ENCODE results near the gene YJU2.
A peak's percentile ranks its signal among the peaks of the same experiment; 100 is the strongest.

The YJU2 gene

DNA sequence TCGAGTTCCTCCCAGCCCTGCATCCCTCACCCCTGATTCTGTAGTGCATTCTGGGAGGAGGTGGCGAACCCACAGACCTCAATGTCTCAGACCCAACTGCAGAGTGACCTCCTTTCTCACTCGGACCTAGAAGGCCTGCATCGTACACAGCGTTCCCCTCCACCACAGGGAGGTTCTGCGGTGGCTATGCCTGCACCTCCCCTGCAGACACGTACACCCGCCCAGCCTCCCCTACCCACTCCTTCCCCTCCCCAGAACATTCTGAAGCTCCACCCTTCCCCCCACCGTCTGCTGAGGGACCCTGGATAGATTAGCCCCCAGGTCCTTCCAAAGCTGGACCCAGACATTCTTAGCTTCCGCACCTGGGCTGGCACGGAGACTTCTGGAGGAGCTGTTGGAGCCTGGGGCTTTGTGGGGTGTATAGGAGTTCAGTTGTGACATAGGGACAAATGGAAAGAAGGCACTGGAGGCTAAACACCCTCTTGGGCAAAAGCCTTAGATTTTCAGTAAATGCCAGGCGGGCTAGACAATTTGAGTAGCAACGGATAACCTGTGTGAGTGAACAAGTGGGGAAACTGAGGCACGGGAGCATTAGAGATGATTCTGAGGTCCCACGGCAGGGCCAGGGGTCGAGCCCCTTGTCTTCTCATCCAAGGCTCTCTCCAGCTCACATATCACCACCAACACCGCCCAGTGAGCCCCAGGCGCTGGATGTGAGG lies 57.1 kb downstream of the YJU2 start:
- H3K9me3 ChIP-seq, result no peaks in the 10 kb centered on the region
- no peak overlapping the region for H3K27ac ChIP-seq
- no peak for DNase-seq
- TF ChIP-seq, protein P1, sequence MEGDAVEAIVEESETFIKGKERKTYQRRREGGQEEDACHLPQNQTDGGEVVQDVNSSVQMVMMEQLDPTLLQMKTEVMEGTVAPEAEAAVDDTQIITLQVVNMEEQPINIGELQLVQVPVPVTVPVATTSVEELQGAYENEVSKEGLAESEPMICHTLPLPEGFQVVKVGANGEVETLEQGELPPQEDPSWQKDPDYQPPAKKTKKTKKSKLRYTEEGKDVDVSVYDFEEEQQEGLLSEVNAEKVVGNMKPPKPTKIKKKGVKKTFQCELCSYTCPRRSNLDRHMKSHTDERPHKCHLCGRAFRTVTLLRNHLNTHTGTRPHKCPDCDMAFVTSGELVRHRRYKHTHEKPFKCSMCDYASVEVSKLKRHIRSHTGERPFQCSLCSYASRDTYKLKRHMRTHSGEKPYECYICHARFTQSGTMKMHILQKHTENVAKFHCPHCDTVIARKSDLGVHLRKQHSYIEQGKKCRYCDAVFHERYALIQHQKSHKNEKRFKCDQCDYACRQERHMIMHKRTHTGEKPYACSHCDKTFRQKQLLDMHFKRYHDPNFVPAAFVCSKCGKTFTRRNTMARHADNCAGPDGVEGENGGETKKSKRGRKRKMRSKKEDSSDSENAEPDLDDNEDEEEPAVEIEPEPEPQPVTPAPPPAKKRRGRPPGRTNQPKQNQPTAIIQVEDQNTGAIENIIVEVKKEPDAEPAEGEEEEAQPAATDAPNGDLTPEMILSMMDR (IDR thresholded peaks at IDR 0.05), result no peak
- H3K4me3 ChIP-seq, result no peak overlapping the region
- H3K36me3 ChIP-seq, result no peaks in the 10 kb centered on the region
- intact Hi-C loops (cut with DNase I; ENCODE audit: low total_unique reads), result no loop called here
- peaks cover 0 to 61% of the 10 kb centered on the region in 2 donors for H3K27me3 ChIP-seq
- H3K4me1 ChIP-seq, result peaks cover 0 to 6% (median 2%) of the 10 kb centered on the region in 4 donors

DNA sequence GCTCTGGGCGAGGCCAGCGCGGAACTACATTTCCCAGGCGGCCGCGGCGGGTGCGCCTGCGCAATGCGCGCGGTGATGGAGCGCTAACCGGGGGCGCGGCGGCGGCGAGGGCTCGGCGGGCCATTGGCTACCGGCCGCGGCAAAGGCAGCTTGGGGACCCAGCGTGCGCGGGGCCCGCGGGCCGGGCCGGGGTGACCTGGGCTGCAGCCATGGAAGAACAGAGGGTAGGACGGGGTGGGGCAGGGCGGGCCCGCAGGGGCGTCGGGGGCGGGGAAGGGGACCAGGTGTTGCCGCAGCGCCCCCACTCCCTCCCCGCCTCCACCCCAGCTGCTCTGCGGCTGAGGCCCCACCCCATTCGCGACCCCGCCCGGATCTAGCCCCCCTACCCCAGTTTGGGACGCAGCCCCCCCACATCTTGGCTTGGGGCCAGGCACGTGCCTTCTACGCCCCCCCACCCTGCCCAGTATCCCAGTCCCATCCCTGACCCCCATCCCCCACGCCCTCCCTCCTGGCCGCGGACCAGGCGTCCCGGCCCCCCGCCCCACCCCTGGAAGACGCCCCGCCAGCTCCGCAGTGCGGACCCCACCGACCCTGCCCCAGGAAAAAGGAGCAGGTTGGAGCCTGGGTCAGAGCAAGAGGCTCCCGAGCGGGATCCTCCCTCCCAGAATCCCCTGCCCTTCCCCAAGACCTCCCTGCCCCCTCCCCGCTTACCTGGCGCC lies 57.8 kb downstream of the YJU2 start, which contains the start of gene FSD1:
Gene FSD1 (plus strand): TSS at position 61 of the 719 bp plus-strand sequence. CDS start 149 bp downstream, at position 210.
- no peak within 1 kb of the TSS for H3K27ac ChIP-seq
- no peaks in the 10 kb centered on the region for H3K9me3 ChIP-seq
- H3K27me3 ChIP-seq, result peaks cover 0 to 56% of the 10 kb centered on the region in 2 donors
- no peak for DNase-seq
- intact Hi-C loops (cut with DNase I; ENCODE audit: low total_unique reads), result no loop called here
- H3K4me1 ChIP-seq, result peaks cover 0 to 6% (median 2%) of the 10 kb centered on the region in 4 donors
- TF ChIP-seq, protein P1 (IDR thresholded peaks at IDR 0.05), result no peak
- H3K4me3 ChIP-seq, result peak within 1 kb of the TSS in 1 of 2 donors; percentile 25
- H3K36me3 ChIP-seq, result no peaks in the 10 kb centered on the region

DNA sequence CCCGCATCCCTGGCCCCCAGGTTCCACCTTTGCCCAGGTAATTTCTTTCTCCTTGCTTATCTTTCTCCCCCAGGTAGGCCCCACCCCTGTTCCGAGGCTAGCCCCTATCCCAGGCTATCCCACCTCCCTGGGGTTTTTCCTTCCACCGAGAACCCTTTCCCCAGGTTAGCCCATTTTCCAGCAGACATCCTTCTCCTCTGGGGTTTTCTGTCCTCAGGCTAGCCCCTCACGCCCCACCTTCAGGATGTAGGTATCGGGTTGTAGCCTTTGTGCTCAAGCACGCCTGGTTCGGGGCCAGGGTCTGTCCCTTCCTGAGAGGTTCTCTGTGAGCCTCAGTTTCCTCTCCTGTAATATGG lies 58.4 kb downstream of the YJU2 start:
- Histone ChIP-seq H3K27ac (no peak overlapping the region), H3K27me3 (peaks cover 0 to 55% of the 10 kb centered on the region in 2 donors), H3K36me3 (no peaks in the 10 kb centered on the region), H3K4me3 (no peak overlapping the region), H3K9me3 (no peaks in the 10 kb centered on the region), H3K4me1 (peaks cover 0 to 6% (median 2%) of the 10 kb centered on the region in 4 donors)
- DNase-seq, result no peak
- TF ChIP-seq, protein P1 (IDR thresholded peaks at IDR 0.05), result no peak
- intact Hi-C loops (cut with DNase I; ENCODE audit: low total_unique reads), result no loop called here

DNA sequence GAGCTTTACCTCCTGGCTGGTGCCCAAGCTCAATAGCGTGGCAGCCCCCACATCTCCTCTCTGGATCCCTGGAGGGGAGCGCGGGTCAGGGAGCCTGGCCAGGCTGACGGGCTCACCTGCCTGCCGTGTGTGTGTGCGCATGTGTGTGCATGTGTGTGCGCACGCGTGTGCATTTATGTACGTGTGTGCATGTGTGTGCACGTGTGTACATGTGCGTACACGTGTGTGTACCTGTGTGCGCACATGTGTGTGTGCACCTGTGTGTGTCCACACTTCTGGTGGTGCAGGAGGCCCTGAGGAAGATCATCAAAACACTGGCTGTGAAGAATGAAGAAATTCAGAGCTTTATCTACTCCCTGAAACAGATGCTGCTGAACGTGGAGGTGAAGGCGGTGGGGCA lies 58.8 kb downstream of the YJU2 start:
- intact Hi-C loops (cut with DNase I; ENCODE audit: low total_unique reads), result no loop called here
- Histone ChIP-seq H3K27me3 (peaks cover 0 to 58% of the 10 kb centered on the region in 2 donors), H3K9me3 (no peaks in the 10 kb centered on the region), H3K36me3 (no peaks in the 10 kb centered on the region), H3K4me3 (no peak overlapping the region), H3K27ac (no peak overlapping the region), H3K4me1 (peaks cover 0 to 6% (median 2%) of the 10 kb centered on the region in 4 donors)
- TF ChIP-seq, protein P1 (IDR thresholded peaks at IDR 0.05), result no peak
- no peak for DNase-seq

DNA sequence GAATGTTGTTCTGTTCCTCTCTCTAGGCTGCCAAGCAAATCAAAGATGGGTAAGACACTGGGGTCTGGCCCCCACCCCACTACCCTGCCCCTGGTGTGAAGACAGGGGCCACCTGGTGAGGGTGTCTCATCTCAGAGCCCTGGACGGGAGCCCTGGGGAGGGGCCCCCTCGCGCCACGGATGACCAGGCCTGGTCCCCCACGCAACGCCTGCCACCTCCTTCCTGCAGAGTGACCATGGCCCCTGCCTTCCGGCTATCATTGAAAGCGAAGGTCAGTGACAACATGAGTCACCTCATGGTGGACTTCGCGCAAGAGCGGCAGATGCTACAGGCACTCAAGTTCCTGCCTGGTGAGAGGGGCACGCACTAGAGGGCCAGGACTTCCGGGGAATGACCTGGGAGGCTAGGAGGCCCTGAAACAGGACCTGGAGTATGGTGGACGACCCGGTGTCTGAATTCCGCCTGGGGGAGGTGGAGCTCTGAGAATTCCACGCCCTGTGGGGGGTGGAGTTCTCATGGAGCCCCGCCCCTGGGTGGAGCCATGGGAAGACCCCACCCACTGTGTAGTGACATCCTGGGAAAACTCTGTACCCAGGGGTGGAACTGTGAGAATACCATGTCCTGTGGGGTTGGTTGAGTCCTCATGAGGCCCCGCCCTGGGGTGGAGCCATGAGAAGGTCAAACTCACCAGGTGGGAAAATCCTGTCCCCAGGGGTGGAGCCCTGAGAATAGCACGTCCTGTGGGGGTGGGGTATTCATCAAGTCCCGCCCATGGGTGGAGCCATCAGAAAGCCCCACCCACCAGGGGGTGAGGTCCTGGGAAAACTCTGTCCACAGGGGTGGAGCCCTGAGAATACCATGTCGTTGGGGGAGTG lies 63.6 kb downstream of the YJU2 start:
- intact Hi-C loops (cut with DNase I; ENCODE audit: low total_unique reads), result no loop called here
- H3K36me3 ChIP-seq, result no peaks in the 10 kb centered on the region
- TF ChIP-seq, protein P1 (IDR thresholded peaks at IDR 0.05), result no peak
- H3K27ac ChIP-seq, result no peak overlapping the region
- H3K27me3 ChIP-seq, result peaks cover 0 to 40% of the 10 kb centered on the region in 2 donors
- no peaks in the 10 kb centered on the region for H3K4me1 ChIP-seq
- no peak overlapping the region for H3K4me3 ChIP-seq
- H3K9me3 ChIP-seq, result no peaks in the 10 kb centered on the region
- no peak for DNase-seq

Data from tibial artery (tissue), 4 donors.